ENCODE measurements around the gene HTRA3. TPM values are rescaled to one million over a fixed set of nuclear protein-coding genes. Genes with fewer than 3 reads are reported as not detected.

HTRA3 gene
- total RNA-seq, 1 donor from 2014 or later: 1.2 TPM

DNA sequence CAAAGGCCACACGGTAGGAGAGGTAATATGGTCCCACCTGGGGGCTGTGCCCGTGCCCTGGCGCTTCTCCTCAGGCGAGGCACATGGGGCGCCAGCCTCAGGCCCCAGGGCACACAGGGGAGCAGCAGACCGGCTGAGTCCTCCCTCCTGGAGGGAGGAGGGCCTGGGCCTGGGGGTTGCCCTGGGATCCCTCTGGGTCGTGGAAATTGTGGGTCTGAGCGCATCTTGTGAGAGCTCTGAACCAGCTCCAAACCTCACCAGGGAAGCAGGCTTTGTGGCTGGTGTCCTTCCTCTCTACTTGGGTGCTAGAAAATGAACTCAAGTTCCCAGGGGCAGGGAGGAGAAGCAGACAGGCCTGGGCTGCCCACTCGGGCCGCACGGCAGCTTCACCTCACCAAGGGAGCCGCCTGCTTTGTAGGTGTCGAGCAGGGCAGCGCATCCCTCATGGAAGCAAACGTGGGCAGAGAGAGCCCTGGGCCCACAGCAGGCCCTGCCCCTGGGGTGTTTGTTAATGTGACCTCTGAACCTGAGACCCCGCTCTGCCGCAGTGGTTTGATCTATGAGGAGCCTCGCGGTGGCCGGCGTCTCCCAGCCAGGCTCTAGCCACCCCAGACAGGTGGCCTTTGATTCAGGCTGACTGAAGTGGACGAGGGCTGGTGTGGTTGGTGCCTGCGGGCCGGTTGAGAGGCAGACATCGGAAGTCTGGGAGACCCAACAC is 10.8 kb downstream of the HTRA3 start:
- no peak for DNase-seq (ENCODE audit: low read depth in 2 of 2)

DNA sequence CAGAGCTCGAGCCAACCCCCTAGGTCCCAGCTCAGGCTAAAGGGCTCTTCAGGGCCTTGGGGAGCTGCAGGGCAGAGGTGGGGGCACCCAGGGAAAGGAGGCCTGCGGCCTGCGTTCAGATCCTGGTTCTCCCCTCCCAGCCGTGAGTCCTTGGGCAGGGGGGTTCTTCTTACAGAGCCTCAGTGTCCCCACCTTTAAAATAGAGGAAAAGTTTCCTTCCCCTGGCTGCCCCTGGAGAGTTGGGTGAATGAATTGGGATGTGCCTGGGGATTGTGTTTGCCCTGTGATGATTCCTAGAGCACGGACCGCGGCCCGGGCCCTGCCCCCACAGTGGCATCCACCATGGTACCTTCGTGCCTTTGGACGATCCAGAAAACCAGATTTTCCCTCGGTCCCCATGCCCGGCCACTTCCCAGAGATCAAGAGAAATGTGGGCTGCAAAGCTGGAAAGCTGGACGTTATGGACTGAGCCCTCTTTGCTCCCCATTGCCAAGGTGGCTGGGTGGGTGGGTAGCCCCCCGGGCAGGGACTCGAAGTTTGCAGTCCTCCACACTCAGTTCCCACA is 11.4 kb downstream of the HTRA3 start:
- DNase-seq (ENCODE audit: low read depth in 2 of 2): no peak

DNA sequence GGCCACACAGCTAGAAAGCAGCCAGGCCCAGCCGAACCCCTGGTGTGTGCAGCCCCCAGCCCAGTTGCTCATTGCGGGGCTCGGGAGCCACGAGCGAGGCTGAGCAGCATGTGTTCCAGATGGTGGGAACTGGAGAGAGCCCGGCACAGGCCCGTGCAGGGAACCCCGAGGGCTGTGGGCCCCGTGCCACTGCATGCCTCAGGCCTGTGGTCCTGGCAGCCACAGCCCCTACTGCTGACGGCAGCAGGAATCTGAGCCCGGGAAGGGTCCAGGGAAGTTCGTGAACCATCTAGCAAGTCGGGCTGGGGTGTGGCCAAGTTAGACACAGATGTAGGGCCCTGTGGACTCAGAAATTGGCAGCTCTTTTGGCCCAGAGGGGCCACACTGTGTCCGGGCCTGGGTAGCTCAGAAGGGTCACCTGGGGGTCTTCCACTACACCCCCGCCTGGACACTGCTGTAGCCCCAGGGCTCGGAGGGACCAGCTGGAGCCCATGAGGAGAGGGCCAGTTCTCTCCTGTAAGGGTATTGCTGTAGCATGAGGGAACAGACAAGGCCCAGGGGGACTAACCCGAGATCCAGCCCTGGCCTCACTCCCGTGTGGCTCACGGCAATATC is 12.1 kb downstream of the HTRA3 start:
- no peak for DNase-seq (ENCODE audit: low read depth in 2 of 2)

DNA sequence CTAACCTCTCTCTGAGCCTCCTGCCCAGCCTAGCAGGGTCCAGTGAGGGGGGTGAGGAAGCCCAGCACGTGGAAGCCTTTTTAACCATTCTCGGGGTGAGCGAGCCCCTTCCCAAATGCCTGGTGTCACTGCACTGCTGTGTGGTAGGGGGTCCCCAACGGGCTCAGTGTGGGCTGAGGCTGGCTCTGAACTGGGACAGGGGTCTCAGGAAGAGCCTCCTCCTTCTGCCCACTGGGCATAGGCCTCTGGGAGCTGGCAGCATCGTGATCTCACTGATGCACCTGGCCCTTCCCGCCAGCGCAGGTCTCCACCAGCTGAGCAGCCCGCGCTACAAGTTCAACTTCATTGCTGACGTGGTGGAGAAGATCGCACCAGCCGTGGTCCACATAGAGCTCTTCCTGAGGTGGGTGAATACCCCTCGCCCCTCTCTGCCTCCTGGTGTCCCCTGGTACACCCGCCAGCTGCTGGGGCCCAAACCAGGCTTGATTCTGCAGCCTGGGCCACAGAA is 12.6 kb downstream of the HTRA3 start:
- DNase-seq (ENCODE audit: low read depth in 2 of 2): no peak

DNA sequence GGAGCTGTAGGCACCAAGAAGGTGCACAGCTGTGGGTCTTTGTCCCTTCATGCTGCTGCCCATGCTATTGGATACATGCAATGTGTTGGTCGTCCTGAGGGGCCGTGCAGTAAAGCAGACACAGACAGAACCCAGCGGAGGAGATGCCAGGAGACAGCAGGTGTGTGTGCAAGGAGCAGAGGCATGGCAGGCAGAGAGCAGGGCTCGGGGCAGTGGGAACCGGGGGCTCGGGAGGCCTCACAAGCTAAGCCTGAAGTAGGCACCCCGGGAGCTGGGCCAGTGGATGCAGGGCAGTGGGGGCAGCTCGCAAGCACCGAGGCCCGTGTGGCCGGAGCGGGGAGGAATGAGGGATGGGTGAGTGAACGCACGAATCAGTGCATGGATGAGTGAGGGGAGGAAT is 13.2 kb downstream of the HTRA3 start:
- DNase-seq (ENCODE audit: low read depth in 2 of 2): no peak

DNA sequence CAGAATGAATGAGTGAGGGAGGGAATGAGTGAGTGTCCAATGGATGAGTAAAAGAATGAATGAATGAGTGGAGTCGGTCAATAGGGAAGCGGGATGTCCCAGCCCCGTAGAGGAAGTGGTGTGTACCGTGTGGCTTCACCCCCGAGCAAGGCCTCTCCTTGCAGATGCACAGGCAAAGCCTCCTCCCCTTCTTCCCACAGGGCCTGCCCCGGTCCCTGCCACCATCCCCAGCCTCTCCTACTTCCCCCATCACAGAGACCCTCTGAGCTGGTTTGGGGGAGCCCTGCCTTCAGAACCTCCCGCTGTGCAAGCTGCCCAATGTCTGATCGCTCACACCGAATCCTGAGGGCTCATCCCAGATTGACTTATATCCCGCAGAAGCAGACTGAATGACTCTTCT is 13.6 kb downstream of the HTRA3 start:
- DNase-seq (ENCODE audit: low read depth in 2 of 2): no peak

DNA sequence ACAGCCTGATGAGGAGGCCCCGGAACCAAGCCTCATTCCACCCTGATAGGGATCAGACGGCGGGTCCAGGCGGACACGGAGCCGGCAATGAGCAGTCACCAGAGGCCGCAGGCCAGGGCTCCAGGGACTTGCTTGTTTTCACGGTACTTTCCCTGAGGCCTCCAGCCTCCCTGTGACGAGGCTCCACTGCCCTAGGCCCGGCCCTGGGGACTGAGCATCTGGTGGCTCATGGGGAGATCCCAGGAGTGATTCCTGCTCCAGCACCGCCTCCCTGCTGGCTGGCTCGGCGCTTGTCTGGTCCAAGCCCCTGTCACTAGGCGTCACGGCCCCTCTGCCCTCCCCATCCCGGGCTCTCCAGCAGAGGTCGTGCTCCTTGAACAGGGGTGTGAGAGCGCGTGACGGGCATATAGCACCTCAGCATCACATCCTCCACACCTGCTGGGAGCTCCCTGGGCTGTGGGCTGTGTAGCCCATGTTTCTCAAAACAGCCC is 14.1 kb downstream of the HTRA3 start:
- DNase-seq (ENCODE audit: low read depth in 2 of 2): no peak

DNA sequence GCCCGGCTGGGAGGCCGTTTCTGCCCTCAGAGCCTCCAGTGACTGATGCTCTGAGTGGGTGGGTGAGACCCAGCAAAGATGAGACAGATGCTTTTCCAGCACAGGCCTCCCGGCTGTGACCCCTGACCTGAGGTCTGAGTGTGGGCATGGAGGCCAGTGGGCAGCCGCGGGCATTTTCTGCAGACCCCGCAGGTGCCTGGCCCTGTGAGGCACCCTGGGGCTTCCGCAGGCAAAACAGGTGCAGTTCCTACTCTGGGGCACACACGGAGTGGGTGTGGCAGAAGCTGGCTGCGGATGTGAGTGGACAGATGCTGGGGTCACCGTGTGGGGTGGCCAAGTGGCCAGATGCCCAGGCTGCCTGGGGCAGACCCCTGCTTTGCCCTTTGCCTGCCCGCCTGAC is 14.8 kb downstream of the HTRA3 start:
- no peak for DNase-seq (ENCODE audit: low read depth in 2 of 2)

DNA sequence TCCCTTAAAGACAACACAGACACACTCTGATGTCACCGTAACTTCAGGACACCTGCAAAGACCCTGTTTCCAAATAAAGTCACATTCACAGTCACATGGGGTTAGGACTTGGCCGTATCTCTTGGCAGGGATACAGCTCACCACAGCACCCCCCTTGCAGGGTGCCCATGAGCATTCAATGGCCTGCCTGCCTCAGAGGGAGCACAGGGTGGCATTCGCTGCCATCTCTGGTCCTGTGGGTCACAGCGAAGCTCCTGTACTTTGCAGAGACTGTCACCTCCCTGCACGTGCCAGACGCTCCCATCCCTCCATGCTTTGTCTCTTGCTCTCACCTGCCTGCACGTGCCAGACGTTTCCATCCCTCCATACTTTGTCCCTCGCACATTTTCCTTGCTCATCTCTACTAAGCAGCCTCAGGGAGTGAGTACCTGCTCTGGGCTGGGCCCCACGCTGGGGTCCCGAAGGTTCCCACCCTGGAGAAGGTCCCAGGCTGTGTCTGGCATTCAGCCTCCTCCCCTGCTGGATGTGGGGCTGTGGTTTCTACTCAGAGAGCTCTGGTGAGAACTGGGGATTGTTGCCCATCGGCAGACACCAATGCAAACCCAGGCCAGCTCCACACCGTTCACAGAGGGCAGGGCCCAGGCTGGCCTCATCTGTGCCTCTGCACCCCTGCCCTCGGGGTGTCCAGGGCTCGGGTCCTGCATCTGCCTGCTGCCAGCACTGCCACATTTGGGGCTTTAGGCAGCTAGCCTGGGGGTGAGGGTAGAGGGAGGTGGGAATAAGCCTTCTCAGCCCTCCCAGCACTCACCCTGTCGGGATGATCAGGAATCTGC is 15.8 kb downstream of the HTRA3 start:
- DNase-seq (ENCODE audit: low read depth in 2 of 2): no peak

DNA sequence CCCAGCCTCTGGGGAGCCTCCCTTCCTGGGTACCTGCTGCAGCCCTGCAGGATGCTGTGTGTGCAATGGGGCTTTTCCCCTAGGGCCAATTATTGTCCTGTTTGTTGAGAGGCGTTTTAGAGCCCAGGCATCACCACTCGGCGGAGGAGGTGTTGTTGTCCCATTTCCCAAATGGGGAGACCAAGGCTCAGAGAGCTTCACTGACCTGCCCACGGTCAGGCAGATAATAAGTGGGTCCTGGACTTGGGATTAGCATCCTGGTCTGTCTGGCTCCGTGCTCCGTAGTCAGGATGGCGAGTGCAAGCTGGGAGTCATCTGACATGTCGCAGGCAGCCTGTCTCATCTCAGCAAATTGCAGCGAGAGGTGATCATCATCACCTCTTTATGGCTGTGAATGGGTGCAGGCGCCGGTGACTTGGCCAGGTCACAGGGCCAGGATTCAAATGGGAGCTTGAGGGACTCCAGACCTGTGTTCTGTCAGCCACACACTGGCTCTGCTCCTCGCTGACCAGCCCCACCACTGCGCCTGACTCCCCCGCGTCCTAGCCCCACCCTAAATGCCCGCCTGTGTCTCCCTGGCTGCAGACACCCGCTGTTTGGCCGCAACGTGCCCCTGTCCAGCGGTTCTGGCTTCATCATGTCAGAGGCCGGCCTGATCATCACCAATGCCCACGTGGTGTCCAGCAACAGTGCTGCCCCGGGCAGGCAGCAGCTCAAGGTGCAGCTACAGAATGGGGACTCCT is 16.6 kb downstream of the HTRA3 start:
- DNase-seq (ENCODE audit: low read depth in 2 of 2): no peak

DNA sequence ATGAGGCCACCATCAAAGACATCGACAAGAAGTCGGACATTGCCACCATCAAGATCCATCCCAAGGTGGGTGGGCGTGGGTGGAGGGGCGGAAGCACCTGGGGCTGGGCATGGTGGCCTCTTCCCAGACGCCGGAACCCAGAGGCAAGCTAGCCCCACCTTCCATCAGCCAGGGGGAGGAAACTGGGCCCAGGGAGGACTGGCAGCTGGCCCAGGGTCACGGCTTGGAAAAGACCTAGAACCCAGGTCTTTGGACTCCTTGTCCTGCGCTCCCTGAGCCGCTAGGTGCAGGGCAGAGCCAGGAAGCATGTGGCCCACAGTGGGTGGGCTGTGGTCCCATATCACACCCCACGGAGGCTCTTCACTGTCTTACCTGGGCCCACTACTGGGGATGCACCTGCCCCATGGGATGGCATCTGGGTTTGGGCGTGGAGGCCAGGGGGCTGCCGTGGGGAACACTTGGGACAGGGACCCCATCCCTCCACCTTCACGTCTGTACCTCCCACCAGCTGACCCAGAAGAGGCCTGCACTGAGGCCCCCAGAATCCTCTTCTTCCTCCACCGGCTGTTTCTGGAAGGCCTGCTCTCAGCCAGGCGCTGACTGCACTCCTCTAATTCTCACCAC is 17.3 kb downstream of the HTRA3 start:
- no peak for DNase-seq (ENCODE audit: low read depth in 2 of 2)

DNA sequence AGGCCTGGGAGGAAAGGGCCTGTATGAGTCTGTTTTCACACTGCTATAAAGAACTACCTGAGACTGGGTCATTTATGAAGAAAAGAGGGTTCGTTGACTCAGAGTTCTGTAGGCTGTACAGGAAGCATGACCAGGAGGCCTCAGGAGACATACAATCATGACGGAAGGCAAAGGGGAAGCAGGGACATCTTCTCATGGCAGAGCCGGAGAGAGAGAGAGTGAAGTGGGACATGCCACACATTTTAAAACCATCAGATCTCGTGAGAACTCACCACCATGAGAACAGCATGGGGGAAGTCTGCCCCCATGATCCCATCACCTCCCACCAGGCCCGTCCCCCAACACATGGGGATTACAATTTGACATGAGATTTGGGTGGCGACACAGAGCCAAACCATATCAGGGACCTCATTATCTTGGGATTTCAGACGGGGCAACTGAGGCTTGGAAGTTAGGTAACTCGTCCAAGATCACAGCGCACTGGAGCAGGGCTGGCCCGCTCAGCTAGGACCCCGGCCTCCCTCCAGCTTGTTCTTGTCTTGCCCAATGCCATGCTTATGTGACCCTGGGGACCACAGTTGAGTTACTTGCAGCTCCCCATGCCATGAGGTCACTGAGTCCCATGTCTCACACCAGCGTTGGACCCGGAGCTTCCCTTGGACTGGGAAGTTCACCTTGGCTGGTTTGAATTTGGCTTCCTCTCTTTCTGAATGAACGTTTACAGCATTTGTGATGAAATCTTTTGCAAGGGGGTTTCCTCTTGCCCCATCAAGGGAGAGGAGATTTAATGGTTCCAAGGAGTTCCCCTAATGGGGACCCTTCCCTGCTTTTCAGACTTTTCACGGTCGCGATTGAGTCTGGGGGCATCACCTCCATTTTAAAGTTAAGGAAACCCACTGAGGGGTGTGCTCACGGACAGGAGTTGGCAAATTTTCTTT is 18.1 kb downstream of the HTRA3 start:
- no peak for DNase-seq (ENCODE audit: low read depth in 2 of 2)

DNA sequence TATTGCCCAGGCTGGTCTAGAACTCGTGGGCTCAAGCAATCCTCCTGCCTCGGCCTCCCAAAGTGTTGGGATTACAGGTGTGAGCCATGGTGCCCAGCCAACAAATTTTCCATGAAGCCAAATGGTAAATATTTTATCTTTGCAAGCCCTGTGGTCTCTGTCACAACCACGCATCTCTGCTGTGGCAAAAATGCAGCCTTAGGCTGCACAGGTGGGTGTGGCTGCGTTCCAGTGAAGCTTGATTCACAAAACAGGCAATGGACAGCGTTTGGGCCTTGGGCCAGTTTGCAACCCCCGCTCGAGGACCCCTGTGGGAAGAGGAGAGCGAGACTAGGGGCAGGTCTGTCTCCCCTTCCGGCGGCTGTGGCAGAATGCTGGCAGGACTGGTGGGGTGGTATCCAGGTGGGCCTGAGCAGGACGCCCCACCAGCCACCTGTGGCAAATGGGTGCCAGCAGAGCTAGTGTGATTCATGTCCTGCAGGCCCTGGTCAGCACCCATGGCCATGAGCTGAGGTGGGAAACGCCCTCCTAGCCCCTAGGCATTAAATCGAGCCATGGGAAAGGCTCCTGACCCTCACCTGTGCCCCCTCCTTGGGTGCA is 19.7 kb downstream of the HTRA3 start:
- no peak for DNase-seq (ENCODE audit: low read depth in 2 of 2)

DNA sequence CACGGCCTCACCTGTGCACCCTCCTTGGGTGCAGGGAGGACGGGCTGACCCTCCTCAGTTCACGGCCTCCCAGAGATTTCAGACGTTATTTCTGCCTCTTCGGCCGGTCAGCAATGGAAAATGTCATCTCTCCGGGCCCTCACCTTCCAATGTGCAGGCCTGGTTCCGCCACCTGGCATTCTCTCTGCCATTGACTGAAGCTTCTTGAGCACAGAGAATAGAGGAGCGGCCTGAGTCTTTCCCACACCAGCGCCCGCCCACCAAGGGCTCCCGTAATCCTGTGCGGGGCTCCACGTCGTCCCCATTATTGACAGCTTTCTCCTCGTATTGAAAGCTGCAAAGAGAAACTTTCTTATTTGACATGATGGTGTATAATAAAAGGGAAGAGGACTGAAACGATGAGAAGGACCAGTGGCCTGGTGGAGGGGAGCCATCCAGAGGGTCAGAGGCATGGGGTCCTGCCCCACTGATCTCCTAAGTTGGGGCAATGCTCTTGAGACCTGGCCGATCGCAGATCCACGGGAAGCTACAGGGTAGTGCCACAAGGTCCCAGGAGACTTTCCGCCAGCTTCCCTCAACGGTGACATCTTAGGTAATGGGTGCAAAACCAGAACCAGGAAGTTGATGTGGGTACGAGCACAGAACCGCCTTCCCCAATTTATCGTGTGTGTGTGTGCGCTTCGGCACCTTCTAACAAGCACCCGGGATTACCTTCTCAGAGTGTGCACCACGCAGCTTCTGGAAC is 20.6 kb downstream of the HTRA3 start:
- no peak for DNase-seq (ENCODE audit: low read depth in 2 of 2)

DNA sequence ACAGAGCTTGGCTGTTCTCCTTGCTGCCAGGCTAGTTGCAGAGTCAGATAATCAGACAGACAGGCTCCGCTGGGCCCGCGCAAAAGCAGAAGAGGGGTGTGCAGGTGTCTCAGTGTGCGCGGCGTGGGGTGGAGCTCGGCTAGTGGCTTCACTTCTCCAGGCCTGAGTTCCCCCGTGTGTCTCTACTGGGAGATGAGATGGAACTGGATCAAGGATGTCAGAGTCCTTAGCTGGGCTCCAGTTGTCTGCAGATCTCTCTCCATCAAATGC is 21.1 kb downstream of the HTRA3 start:
- no peak for DNase-seq (ENCODE audit: low read depth in 2 of 2)

DNA sequence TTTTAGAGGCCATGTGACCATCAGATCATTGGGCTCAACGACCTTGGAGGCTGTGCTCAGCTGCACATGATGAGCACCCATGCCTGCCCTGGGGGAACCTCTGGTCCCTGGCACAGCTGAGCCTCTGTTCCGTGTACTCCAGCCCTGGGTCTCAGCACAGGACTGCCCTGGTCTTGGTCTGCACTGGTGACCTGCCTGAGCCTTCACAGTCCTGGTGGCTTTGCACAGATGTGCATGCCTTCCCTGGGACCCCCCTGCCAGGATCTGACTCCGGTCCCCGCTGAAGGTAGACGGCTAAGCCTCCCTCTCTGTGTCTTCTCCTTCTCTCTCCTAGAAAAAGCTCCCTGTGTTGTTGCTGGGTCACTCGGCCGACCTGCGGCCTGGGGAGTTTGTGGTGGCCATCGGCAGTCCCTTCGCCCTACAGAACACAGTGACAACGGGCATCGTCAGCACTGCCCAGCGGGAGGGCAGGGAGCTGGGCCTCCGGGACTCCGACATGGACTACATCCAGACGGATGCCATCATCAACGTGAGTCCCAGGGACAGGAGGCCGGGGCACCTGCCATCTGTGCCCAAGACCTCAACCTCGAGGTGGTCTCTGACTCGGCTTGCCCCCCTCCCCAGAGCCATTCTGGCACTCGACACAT is 21.6 kb downstream of the HTRA3 start:
- DNase-seq (ENCODE audit: low read depth in 2 of 2): no peak

DNA sequence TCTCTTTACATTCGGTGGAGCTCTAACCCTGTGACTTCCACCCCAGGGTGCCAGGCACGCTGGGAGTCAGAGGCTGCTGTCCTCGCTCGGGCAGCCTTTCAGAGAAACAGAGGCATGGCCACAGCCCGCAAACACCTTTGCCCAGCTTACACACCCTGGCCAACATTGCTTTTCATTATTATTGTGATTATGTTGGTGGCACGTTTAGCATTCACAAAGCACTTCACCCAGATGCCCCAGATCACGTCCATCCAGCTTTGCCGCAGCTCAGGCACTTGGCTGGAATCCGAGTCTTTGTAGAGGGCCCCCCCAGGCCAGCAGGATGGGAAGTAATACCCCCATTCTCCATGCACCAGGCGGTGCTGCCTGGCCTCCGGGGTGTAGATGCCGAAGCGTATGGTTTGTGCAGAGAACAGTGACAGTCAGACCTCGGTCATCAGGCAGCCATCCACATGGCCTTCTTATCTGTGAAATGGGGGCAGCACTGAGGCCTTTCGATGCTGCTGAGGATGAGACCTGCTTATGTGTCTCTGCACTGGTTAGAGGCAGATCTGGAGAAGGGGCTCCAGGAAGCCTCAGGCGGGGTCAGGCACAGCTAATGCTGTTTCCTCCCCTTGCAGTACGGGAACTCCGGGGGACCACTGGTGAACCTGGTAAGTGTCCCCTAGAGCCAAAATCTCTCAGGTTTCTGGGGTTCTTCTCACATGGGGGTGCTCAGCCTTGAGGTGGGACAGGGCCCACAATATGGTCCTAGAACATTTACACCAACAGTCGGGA is 22.3 kb downstream of the HTRA3 start:
- DNase-seq (ENCODE audit: low read depth in 2 of 2): no peak
